Measurements from ENCODE around the gene CHST12. TPM values are rescaled to one million over a fixed set of nuclear protein-coding genes. Genes with fewer than 3 reads are reported as not detected.

The CHST12 gene
- total RNA-seq, 1 donor from 2014 or later, result 18.5 TPM

DNA sequence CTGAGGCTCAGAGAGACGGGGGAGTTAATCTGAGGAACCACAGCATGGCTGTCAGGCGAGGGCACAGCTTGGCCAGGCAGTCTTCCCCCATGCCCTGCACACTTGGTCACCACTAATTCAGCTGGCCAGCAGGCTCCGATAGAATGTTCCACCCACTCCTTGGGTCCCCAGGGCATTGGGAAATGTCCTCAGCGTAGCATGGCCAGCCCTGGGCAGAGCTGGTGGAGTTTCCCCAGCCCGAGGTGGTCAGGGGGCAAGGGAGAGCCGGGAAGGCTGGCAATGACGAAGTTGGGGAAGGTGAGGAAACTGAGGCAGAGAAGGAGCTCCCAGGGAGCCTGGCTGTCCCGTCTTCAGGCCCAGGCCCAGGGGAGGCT is 84.8 kb downstream of the CHST12 start:
- Histone ChIP-seq H3K4me1 (ENCODE audit: insufficient read depth, low read length) (peaks cover 5% of the 10 kb centered on the region), H3K4me3 (ENCODE audit: insufficient read depth, low read depth, low read length) (no peak overlapping the region), H3K9me3 (ENCODE audit: insufficient read depth, low read depth, low read length) (no peaks in the 10 kb centered on the region), H4K20me1 (ENCODE audit: insufficient read depth, low read length) (no peaks in the 10 kb centered on the region), H3K27me3 (ENCODE audit: insufficient read depth, low read length) (no peaks in the 10 kb centered on the region), H3K79me2 (ENCODE audit: insufficient read depth, low read length) (no peaks in the 10 kb centered on the region), H2AFZ (ENCODE audit: low read depth, low read length) (no peak overlapping the region), H3K9ac (ENCODE audit: low read length) (no peak overlapping the region), H3K36me3 (ENCODE audit: insufficient read depth, low read length) (no peaks in the 10 kb centered on the region), H3K4me2 (ENCODE audit: low read length) (no peak overlapping the region), H3K27ac (ENCODE audit: low read depth, low read length) (no peak overlapping the region)
- FAIRE-seq (no peak), DNase-seq (ENCODE audit: low read depth) (no peak)
- Mint-ChIP-seq H3K27me3 (ENCODE audit: low read depth, unreplicated experiment) (peaks cover 8% of the 10 kb centered on the region), H3K9me3 (ENCODE audit: unreplicated experiment) (peaks cover 1% of the 10 kb centered on the region), H3K4me3 (ENCODE audit: unreplicated experiment) (no peak overlapping the region), H3K36me3 (ENCODE audit: low read depth, unreplicated experiment) (no peaks in the 10 kb centered on the region), H3K4me1 (ENCODE audit: low read depth, unreplicated experiment) (no peaks in the 10 kb centered on the region), H3K27ac (ENCODE audit: unreplicated experiment) (no peak overlapping the region)
- no peak for TF ChIP-seq EZH2 (IDR thresholded peaks at IDR 0.05; ENCODE audit: insufficient read depth, low read length)
- TF ChIP-seq, protein P1, sequence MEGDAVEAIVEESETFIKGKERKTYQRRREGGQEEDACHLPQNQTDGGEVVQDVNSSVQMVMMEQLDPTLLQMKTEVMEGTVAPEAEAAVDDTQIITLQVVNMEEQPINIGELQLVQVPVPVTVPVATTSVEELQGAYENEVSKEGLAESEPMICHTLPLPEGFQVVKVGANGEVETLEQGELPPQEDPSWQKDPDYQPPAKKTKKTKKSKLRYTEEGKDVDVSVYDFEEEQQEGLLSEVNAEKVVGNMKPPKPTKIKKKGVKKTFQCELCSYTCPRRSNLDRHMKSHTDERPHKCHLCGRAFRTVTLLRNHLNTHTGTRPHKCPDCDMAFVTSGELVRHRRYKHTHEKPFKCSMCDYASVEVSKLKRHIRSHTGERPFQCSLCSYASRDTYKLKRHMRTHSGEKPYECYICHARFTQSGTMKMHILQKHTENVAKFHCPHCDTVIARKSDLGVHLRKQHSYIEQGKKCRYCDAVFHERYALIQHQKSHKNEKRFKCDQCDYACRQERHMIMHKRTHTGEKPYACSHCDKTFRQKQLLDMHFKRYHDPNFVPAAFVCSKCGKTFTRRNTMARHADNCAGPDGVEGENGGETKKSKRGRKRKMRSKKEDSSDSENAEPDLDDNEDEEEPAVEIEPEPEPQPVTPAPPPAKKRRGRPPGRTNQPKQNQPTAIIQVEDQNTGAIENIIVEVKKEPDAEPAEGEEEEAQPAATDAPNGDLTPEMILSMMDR (IDR thresholded peaks at IDR 0.05; ENCODE audit: insufficient read depth, low read depth, low read length), result no peak

DNA sequence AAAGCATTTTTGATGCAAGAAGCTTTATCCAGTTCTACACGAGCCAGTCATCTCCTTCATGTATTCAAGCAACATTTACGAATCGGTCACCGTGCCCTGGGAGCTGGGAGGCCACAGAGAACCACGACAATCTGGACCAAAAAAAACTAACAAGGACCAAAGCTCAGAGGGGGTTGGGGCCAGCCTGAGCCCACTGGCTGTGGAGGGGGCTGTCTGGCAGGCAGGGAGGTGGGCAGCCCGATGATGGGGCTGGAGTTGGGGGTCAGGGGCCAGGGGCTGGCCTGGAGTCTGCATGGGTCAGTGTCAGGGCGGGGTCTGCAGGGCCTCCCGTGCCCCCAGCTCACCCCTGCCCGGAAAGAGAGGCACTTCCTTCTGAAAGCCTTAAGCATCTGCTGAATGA is 85.3 kb downstream of the CHST12 start:
- Histone ChIP-seq H3K4me3 (ENCODE audit: insufficient read depth, low read depth, low read length) (no peak overlapping the region), H2AFZ (ENCODE audit: low read depth, low read length) (no peak overlapping the region), H3K9me3 (ENCODE audit: insufficient read depth, low read depth, low read length) (no peaks in the 10 kb centered on the region), H3K9ac (ENCODE audit: low read length) (no peak overlapping the region), H3K27me3 (ENCODE audit: insufficient read depth, low read length) (no peaks in the 10 kb centered on the region), H3K79me2 (ENCODE audit: insufficient read depth, low read length) (no peaks in the 10 kb centered on the region), H3K4me2 (ENCODE audit: low read length) (no peak overlapping the region), H3K36me3 (ENCODE audit: insufficient read depth, low read length) (no peaks in the 10 kb centered on the region), H3K27ac (ENCODE audit: low read depth, low read length) (no peak overlapping the region), H3K4me1 (ENCODE audit: insufficient read depth, low read length) (peaks cover 7% of the 10 kb centered on the region), H4K20me1 (ENCODE audit: insufficient read depth, low read length) (no peaks in the 10 kb centered on the region)
- no peaks in the 10 kb centered on the region for H3K36me3 Mint-ChIP-seq (ENCODE audit: low read depth, unreplicated experiment)
- DNase-seq (ENCODE audit: low read depth) (no peak), FAIRE-seq (no peak)
- no peak overlapping the region for H3K27ac Mint-ChIP-seq (ENCODE audit: unreplicated experiment)
- no peak overlapping the region for H3K4me3 Mint-ChIP-seq (ENCODE audit: unreplicated experiment)
- peaks cover 1% of the 10 kb centered on the region for H3K9me3 Mint-ChIP-seq (ENCODE audit: unreplicated experiment)
- H3K4me1 Mint-ChIP-seq (ENCODE audit: low read depth, unreplicated experiment), result peaks cover 2% of the 10 kb centered on the region
- H3K27me3 Mint-ChIP-seq (ENCODE audit: low read depth, unreplicated experiment), result peaks cover 10% of the 10 kb centered on the region
- TF ChIP-seq EZH2 (IDR thresholded peaks at IDR 0.05; ENCODE audit: insufficient read depth, low read length), result no peak
- TF ChIP-seq, protein P1 (IDR thresholded peaks at IDR 0.05; ENCODE audit: insufficient read depth, low read depth, low read length), result no peak

DNA sequence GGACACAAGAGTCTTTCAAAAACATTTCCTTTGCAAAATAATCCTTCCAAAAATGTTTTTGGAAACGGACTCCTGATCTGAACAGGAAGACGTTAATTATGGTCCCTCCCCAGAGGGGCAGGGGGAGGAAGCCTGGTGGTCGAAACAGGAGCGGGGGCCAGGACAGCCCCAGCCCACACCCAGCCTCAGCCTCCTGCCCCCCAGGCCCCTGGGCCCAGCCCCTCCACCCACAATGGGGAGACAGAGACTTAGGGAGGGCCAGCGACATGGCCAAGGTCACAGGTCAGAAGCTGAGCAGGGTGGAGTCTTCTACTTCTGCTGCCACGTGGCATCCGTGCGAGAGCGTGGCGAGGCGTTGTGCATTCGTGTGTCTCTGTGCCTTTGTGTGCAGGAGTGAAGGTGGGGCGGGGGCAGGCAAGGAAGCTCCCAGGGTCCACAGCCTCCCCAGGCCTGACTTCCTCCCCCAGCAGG is 86.8 kb downstream of the CHST12 start:
- Histone ChIP-seq H3K79me2 (ENCODE audit: insufficient read depth, low read length) (no peaks in the 10 kb centered on the region), H3K4me1 (ENCODE audit: insufficient read depth, low read length) (peaks cover 7% of the 10 kb centered on the region), H3K9ac (ENCODE audit: low read length) (no peak overlapping the region), H3K27ac (ENCODE audit: low read depth, low read length) (no peak overlapping the region), H3K27me3 (ENCODE audit: insufficient read depth, low read length) (no peaks in the 10 kb centered on the region), H3K9me3 (ENCODE audit: insufficient read depth, low read depth, low read length) (no peaks in the 10 kb centered on the region), H3K4me3 (ENCODE audit: insufficient read depth, low read depth, low read length) (no peak overlapping the region), H4K20me1 (ENCODE audit: insufficient read depth, low read length) (no peaks in the 10 kb centered on the region), H3K4me2 (ENCODE audit: low read length) (no peak overlapping the region), H3K36me3 (ENCODE audit: insufficient read depth, low read length) (no peaks in the 10 kb centered on the region), H2AFZ (ENCODE audit: low read depth, low read length) (no peak overlapping the region)
- Mint-ChIP-seq H3K4me1 (ENCODE audit: low read depth, unreplicated experiment) (peaks cover 2% of the 10 kb centered on the region), H3K4me3 (ENCODE audit: unreplicated experiment) (no peak overlapping the region), H3K27ac (ENCODE audit: unreplicated experiment) (no peak overlapping the region), H3K9me3 (ENCODE audit: unreplicated experiment) (peaks cover 1% of the 10 kb centered on the region), H3K27me3 (ENCODE audit: low read depth, unreplicated experiment) (peaks cover 10% of the 10 kb centered on the region), H3K36me3 (ENCODE audit: low read depth, unreplicated experiment) (no peaks in the 10 kb centered on the region)
- DNase-seq (ENCODE audit: low read depth), result no peak
- no peak for FAIRE-seq
- TF ChIP-seq, protein P1 (IDR thresholded peaks at IDR 0.05; ENCODE audit: insufficient read depth, low read depth, low read length), result no peak
- TF ChIP-seq EZH2 (IDR thresholded peaks at IDR 0.05; ENCODE audit: insufficient read depth, low read length), result no peak

Data from astrocyte (in vitro differentiated cells and primary cell).